Inflammatory macrophage (primary cell): Measurements from ENCODE around the gene HSPB8.
"Not testable (repeated sequence)": the region's sequence is repeated elsewhere in the genome, so short reads cannot be mapped to it uniquely, and the experiment has no call there.

Experiments
- DNase-seq, 2 donors: peaks; one replicate each; pipeline ENCODE4 v3.0.0-alpha.2; 2020 to 2022

HSPB8 gene

DNA sequence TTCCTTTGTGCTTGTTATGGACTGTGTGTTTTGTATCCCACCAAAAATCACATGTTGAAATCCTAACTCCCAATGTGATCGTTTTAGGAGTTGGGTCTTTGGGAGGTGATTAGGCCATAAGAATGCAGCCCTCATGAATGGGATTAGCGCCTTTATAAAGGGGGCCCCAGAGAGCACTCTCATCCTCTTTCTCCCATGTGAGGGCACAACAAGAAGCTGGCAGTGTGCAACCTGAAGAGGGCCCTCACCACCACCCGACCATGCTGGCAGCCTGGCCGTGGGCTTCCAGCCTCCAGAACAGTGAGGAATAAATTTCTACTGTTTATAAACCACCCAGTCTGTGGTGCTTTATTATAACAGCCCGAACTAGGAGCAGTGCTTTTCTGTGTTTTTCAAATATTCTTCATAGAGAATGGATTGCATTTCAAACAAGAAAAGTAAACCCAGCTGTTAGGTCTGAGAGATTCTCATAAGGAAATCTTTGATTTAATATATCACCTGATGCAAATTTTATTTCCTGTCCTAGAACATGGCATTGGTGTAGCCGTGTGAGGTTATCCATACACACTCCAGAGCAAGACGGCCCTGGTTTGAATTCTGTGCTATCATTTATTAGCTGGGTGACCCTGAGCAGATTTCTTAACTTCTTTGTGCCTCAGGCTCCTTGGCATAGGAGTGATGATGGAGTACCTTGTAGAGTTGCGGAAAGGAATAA lies 27.8 kb downstream of the HSPB8 start:
- no peak for DNase-seq

DNA sequence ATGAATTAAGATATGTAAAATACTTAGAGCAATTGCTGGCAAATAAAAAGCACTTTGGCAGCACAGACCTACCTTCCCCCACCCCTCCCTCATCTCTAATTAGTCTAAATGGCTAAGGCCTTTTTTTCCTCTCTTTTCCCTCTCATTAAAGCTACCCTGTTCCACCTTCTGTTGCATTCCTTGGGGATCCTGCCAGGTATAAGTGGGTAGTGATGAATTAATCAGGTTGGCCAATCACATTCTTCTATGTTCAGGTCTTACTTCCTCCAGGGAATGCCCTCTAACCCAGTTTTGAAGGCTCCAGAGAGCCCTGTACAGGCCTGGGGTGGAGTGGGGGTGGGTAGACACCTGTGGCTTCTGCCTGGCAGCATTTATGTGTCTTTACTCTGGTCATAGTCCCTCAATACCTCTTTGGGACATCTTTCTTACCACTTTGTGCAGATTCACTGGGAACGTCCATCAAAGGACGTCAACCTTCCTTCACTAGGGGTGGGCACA lies 28.4 kb downstream of the HSPB8 start:
- DNase-seq, result no peak

DNA sequence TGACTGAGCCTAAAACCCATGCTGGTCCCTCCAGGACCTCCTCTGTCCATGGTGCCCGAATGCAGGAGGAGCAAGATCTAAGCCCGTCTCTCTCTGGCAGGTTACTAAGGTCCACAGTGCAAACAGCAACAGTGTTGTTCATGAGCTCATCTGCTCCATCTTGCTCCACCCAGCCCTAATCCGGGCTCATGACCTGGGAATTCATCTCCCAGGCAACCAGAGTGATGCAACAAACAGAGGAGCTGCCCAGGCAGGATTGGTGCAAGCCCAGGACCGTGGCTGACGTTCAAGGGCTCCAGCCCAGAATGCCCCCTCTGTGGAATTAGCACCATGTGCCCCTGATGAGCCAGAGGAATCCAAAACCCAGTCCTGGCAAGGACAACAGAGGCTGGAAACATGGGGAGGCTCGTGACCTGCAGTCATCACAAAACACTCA lies 29.9 kb downstream of the HSPB8 start:
- no peak for DNase-seq

DNA sequence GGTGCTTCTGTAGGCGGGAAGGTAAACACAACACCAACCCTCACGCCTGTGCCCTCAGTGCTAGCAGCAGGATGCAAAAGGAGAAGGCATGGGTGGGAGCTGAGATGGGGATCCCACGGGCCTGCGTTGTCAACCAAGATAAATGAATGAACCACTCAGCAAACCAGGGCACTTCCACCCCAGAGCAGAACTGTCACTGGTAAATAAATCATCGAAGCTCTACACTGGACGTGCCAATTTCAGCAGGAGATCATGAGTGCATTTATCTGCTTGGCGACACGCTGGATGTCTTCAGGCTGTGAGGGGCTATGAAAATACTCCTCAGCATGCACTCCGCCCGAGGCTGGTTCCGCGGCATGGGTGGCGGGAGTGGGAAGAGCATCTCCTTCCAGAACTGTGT lies 33.2 kb downstream of the HSPB8 start:
- DNase-seq, result no peak

DNA sequence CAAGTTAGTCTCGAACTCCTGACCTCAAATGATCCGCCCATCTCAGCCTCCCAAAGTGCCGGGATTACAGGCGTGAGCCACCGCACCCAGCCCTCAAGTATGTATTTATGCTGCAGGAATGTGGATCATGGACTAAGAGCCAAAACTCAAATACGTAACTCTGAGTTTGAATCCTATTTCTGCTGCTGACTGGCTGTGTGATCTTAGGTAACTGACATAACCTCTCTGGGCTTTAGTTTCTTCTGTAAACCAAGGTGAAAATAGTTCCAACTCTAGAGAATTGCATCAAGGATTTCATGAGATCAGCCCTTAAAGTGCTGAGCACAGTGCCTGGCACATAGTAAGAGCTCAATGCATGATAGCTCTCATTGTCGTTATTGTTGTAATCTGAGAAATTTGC lies 37.4 kb downstream of the HSPB8 start:
- no peak for DNase-seq

DNA sequence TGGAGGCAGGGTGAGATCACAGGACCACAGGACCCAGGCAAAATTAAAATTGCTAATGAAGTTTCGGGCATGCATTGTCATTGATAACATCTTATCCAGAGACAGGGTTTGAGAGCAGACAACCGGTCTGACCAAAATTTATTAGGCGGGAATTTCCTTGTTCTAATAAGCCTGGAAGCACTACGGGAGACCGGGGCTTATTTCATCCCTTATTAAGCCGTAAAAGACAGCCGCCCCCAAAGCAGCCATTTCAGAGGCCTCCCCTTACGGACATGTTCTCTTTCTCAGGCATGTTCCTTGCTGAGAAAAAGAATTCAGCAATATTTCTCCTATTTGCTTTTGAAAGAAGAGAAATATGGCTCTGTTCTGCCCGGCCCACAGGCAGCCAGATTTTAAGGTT lies 40.1 kb downstream of the HSPB8 start:
- not testable (repeated sequence) for DNase-seq

DNA sequence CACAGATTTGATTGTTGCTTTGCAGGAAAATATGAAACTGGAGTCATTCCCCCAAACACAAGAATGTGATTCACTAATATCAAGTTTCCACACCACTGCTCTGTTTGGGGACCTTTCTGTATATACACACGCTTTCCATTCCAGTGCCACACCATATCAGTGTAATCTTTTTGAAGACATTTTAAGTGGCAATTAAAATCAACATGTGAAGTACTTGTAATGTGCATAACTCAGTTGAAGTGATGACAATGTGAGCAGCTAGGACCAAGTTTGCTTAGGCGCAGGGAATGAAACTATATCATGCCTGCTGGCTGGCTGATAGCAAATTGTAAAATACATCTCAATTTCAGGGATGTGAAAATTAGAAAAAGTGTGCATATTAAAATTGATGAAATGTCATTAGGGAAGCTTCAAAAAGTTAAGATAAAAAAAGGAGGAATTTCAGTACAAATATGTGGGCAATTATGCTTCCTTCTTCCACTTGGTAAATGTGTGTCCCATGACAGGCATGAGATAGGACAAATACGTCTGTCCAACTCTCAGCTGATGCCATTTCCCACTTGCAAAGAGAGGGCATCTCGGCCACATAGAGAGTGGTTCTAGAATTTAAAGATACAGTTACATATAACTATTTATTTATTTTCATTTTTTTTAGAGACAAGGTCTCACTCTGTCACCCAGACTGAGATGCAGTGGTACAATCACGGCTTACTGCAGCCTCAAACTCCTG lies 43.7 kb downstream of the HSPB8 start:
- peak; percentile 19 to 36 for DNase-seq

DNA sequence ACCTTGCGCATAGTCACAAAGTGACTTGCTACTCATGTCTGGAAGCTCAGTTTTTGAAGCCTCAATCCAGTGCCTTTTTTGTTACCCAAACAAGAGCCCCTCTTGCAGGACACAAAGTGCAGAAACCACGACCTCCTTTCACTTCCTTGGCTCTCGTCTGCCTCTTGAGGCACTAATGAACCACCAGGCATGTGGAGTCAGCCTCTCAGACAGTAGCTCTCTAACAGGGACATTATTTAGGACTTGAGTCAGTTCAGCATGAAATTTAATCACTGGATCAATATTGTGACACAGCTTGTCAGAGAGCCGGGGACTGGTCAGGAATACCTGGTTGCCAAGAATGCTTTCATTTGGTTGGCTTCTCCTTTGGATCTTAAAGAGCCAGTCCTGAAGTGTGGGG lies 46.7 kb downstream of the HSPB8 start:
- no peak for DNase-seq

DNA sequence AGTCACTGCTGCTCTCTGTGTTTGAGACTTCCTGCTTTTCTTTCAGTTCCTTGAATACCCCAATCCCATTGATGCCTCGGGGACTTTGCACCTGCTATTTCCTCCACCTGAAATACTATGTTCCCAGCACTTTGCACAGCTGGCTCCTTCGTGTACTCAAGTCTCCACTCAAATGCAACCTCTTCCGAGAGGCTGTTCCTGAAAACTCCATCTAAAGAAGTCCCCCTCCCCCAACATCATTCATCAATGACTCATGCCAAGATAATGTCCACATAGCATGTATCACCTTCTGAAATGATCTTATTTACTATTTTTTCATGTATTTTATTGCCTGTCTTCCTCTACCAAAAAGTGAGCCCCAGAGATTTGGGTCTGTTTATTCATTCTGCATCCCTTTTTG lies 48.6 kb downstream of the HSPB8 start:
- DNase-seq, result no peak

DNA sequence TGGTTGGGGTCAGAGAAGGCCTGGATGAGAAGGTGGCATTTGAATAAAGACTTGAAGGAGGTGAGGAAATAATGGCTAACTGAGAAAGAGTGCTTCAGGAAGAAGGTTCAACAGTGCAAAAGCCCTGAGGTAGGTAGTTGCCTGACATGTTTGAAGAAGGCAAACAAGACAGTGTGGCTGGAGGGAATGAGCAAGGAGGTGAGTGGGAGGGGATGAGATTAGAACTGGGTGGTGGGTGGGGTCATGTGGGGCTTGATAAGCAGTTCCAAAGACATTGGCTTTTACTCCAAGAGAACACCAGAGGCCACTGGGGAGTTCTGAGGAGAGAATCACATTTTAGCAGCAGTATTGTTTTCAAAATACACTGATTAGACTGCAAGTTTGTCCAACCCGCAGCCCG lies 50.5 kb downstream of the HSPB8 start:
- DNase-seq, result no peak

DNA sequence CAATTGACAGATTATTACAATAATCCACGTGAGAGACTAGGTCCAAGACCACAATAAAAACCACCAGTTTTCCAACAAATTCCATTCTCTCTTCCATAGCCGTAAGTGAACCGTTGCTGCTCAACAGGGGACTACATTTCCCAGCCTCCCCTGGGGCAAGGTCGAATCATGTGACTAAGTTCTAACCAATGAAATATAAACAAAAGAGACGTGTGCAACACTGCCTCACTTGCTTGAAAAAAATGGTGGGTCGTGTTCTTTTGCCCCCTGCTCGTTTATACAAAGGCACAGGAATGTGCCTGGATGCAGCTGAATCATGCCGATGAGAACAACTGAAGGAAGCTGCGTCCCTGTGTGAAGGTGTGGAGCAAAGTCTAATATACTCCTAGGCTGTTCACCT lies 51.1 kb downstream of the HSPB8 start:
- DNase-seq, result no peak

DNA sequence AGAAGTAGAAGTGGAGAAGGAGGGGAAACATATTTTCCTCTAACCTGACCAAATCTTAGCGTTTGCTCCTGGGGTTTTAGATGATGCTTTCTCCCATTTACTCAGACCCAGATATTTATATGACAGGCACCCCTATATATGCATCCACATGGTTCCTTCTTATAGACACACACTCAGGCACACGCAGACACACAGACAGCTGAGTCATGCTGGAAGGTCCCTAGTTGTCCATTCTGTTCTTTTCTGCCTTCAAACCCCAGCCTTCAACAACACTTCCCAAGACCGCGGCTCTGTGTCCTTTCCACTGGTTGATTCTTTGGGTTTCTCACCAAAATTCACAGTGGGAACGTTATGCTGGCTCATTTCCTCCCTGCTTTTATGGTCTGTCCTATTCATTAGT lies 52.1 kb downstream of the HSPB8 start:
- DNase-seq, result no peak

DNA sequence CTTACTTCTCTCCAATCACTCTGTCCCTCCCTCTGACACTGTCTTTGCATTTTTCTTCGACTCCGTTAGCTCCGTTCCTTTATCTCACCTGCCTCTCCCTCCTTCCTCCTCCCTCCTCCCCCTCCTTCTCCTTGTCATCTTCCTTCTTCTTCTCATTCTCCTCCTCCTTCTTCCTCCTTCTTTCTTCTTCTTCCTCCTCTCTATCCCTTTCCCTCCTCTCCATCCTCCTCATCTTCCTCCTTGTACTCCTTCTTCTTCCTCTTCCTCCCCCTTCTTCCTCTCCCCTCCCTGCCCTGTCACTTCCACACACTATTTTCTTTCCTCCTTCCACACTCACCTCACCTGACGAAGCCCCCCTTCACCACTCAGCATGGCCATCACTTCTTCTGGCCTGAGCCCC lies 53.0 kb downstream of the HSPB8 start:
- DNase-seq, result no peak

DNA sequence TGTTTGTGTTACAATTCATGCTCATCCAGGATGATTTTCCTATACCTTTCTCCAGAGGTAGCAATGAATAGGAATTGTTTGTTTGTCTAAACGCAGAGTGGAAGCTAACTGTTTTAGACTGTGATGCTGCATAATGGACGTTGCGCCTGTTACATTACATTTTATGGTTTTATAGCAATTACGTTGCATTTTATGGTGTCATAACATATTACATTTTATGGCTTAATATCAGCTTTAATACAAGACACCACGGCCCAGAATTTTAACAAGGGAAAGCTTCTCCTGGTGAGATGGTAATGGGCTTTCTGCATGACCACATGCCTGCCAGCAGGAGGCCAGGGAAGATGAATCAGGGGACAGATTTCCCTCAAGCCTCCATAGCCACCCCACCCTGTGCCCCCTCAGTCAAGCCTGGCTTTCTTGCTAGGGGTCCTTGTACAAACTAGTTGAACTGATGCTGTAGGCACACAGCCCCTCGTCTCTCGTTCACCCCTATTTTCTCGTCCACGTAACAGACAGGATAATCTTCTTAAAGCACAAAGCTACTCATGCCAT lies 56.5 kb downstream of the HSPB8 start:
- DNase-seq, result no peak

DNA sequence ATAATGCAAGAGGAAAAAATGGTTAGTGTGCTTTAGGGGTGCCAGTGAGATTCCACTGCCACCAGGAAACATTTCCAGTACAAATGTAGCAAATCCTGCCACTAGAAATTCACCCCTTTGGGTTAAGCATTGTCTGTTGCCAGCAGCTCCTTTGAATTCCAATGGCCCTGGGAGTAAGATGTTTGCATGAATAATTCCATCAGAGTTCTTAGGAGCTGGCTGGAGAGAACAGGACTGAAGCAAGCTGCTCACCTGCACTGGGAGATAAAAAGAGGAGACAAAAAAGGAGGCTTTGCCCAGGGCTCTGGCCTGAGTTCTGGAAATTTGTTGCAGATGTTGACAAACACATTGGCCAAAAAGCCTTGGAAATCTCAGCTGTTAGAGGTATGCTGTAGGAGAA lies 57.6 kb downstream of the HSPB8 start:
- DNase-seq, result no peak

DNA sequence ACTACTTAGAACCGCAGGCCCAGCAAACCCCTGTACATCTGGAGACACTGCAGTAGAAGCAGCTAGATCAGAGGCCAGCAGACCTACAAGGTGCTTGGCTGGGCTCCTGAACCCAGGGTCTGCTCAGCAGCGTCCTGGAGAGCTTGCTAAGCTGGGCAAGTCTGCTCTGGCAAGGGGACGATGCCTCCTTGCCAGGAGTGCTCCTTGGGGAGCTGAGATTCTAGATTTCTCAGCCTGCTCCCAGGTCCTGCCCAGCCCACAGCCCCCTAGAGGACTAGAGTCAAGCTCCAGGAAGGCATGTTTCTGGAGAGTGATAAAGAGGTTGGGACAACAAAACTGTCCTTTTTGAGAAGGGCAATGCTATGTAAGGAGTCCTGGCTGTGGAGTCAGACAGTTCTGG lies 60.3 kb downstream of the HSPB8 start:
- no peak for DNase-seq

DNA sequence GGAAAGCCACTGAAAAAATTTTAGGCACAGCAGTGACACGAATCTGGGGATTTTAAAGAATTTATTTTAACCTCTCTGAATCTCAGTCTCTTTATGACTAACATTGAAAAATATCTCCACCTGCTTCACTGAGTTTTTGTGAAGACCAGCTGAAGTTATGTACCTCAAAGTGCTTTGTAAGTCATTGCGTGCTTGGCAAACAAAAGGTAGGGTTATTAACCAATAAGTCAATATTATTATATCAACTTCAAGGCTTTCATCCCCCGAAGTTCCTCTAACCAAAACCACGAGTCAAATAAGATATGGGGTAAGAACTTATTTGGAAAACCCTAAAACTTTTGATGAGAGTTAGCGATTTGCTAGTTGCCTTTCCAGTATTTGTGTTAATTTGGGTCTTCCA lies 62.3 kb downstream of the HSPB8 start:
- DNase-seq, result no peak

DNA sequence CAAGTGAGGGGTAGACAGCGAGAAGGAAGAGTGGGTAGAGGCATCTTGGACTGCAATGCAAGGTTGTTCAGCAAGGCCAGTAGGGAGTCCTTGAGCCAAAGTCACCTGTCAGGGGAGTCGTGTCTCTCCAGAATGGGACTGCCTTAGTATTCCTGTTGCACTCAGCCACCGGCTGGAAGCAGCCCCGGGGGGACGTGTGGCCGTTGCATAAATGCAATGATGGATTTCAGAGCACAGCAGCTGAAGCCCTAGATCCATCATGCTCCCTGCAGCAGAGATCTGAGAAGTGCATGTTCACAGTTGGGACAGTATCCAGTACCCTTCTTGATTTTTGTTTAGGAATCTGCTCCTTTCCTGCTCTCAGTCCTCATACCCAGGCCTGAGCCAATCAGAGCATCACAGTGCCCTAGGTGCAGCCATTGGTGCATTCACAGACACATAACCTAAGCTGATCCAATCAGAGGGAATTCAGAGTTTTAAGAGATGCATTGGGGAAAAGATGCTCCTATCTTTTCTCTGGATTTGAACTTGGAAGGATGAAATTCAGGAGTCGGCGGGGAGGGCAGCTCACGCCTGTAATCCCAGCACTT lies 62.9 kb downstream of the HSPB8 start:
- DNase-seq, result no peak
